Measurements from ENCODE around the gene PPP2R5C.

PPP2R5C gene

DNA sequence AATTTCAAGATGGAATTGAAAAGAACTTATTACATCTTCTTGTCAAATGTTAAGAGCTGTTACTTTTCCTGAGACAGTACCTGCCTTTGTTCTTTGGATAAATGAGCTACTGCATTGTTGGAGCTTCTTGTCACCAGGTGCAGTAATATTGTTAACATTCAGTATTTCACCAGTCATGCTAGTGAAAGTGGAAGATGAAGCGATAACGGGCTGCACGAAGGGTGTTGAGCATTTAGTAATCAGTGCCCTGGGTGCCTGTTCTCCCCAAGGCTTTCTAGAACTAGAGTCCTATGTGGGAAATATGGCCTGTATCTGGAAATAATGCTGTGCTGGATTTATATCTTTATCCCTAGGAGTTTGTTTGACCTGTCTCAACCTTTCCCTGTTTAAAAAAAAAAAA is 83.2 kb downstream of the PPP2R5C start:
- DNase-seq = no peak

- DNase-seq = no peak
Measured at GRCh38 chr14:101845496-101845895, 84.0 kb downstream of the PPP2R5C start.

DNA sequence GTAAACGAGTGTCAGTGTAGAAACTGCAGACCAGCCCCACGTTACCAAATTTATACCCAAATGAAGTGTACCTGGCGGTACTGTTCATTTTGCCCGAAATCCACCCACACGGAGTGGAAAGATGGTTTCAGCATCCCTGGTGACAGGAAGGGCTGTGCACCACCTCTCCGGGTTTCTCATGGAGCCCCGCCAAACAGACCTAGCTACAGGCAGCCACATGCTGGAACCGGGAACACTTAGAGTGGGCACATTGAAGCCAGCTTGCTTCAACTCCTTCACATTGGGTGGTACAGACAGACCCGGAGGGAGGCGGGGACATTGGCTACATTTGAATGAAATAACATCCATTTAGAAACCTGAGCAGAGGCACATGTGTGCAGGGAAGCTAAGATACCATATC is 84.4 kb downstream of the PPP2R5C start:
- DNase-seq = no peak

DNA sequence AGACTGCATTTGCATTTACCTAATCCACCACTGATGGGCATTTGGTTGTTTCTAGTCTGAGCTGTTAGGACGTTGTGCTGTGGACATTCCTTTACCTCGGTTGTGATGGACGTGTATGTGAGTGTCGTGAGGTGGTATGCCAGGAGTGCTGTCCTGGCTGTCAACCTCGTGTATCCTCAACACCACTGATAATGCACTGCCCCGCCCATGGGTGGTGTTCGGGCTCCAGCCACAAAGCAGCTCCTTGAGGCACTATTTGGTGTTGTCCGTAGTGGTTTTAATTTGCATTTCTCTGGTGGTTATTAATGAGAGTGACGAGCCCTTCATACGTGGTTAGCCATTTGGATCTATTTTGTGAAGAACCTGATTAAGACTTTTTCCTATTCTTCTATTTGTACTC is 87.6 kb downstream of the PPP2R5C start:
- DNase-seq = no peak

GRCh38 chr14:101849640-101850039 is 88.1 kb downstream of the PPP2R5C start:
- no peak for DNase-seq

GRCh38 chr14:101851183-101851582 is 89.7 kb downstream of the PPP2R5C start:
- DNase-seq = no peak

DNA sequence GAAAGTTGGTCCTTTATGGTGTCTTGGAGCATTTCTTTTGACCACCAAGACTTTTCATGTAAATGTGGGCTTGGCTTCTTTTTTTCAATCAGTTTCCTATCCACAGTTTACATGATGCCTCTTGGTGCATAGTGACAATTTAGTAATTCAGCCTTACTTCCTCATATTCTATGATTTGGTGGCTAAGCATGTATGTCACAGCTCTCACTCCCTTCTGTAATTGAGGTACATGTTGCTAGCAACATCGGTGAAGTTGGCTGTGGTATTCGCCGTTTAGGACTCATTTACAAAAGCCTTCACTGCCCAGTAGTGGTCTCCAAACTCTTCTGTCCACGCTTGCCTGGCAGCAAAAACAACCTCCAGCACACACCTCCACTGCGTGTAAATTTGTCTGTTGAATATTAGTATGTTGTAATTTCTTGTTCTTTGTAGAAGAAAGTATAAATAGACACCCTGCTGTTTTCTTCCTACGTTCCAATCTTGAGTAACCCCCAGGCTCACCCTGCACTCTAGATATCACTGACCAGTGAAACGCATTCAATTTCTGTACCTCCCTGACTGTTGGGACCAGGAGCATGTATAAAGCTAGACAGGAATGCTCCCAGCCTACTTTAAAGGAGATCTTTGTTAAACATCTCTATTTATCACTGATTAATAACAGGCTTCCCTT is 90.4 kb downstream of the PPP2R5C start:
- DNase-seq = no peak

- DNase-seq = no peak
Measured at GRCh38 chr14:101852785-101853184, 91.3 kb downstream of the PPP2R5C start.

DNA sequence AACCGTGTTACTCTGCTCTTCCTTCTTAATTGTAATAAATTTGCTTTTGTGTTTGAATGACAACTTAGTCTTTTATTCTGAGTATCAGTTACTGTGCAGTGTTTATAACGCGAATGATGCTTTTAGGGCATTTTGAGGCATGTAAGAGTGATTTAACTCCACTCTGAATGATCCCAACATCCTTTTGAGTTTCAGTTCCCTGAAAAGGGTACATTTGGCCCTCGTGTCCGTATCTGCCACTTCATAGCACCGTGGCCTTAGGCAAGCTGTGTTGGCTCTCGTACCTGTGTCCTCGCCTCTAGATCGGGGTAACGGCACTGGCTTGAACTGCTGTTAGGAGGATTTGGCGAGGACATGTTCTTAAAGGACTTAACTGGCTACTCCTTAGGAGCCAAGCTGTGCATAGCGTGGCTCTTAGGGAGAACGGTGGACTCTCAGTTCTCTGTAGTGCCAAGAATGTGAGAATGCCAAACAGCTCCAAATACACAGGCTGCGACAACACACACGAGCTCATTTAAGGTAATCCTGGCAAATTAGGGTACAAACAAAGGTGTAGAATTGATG is 92.0 kb downstream of the PPP2R5C start:
- no peak for DNase-seq

GRCh38 chr14:101854366-101854765 is 92.9 kb downstream of the PPP2R5C start:
- DNase-seq = no peak

GRCh38 chr14:101855958-101856357 is 94.4 kb downstream of the PPP2R5C start:
- DNase-seq = peak; percentile 34

DNA sequence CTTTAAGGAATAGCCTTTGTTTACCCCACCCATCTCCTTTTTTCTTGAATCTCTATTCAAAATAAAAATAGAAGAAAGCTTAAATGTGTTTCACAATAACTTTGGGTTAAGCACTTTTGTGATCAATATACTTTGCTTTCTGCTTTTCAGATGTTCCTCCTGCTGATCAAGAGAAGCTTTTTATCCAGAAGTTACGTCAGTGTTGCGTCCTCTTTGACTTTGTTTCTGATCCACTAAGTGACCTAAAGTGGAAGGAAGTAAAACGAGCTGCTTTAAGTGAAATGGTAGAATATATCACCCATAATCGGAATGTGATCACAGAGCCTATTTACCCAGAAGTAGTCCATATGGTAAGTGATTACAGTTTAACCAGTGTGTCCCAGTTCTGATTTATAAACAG is 95.0 kb downstream of the PPP2R5C start:
- no peak for DNase-seq

- DNase-seq = no peak
Measured at GRCh38 chr14:101857226-101857625, 95.7 kb downstream of the PPP2R5C start.

- peak; percentile 60 for DNase-seq
Measured at GRCh38 chr14:101858791-101859537, 97.5 kb downstream of the PPP2R5C start.

DNA sequence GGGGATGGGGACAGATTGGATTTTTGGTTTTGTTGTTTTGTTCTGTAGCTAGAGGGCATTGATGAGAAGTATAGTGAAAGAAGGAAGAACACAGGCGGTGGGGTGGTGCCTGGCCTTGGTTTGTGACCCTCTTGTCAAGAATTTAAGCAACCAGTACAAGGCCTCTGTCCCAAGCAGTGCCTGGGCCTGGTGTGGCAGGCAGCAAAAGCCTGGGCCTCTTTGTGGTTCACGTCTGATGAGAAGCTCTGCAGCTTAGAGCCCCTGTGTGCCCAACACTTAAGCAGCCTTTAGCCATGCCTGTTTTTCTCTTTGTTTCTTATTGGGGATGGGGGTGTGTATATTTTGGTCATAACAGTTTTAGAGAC is 98.0 kb downstream of the PPP2R5C start:
- no peak for DNase-seq

- DNase-seq = no peak
Measured at GRCh38 chr14:101859958-101860357, 98.4 kb downstream of the PPP2R5C start.

- DNase-seq = no peak
Measured at GRCh38 chr14:101861464-101861863, 100.0 kb downstream of the PPP2R5C start.

DNA sequence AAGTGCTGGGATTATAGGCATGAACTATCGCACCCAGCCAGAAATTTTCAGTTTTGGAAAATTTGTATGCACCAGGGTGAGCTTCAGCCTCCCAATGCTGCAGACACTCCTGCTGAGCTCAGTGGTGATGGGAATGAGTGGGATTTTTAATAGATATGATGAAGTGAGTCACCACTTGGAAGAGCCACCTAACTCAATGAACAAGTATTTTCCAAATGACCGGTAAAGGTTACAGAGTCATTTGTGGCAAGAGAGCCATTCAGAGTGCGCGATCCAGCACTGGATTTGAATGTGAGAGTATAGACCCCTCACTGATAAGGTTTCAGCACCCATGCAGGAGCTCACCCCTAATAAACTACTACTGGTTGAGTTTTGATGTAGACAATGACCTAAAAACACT is 100.7 kb downstream of the PPP2R5C start:
- DNase-seq = no peak

GRCh38 chr14:101862711-101863110 is 101.2 kb downstream of the PPP2R5C start:
- no peak for DNase-seq

DNA sequence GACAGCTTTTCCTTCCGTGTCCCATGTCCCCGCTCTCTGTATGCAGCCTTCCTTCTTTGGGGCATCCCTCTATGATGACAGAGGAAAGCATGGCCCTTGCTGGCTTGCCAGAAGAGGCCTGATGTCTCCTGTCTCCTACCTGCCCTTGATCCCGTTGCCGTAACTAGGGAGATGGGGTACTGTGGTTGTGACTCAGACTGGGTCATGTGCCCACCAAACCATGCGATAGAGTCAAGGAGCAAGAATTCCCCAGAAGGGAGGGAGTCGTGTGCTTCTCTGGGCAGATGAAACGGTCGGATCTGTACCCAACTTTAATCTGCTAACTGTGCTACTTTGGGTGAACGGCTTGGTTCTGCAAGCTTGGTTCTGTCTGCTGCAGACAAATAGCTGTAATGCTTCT is 103.8 kb downstream of the PPP2R5C start:
- DNase-seq = no peak

DNA sequence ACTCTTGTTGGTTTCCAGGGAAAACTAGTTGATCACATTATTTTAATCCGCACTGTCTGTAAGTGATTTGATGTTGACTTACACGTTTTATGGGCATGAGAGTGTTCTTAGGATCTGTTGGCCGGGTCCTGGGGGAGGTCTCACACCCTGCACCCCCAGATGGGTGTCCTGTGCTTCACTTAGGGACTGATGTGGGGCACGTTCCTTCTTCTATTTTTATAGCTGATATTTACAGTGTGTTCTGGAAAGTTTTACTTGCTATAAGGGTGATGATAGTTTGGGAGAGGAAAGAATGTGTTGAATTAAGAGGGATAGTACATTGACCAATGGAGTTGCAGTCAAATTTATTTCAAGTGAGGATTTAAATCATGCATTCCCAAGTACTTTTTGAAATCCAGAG is 106.3 kb downstream of the PPP2R5C start:
- DNase-seq = no peak

- no peak for DNase-seq
Measured at GRCh38 chr14:101869217-101869616, 107.7 kb downstream of the PPP2R5C start.

- DNase-seq = no peak
Measured at GRCh38 chr14:101870273-101870939, 108.9 kb downstream of the PPP2R5C start.

DNA sequence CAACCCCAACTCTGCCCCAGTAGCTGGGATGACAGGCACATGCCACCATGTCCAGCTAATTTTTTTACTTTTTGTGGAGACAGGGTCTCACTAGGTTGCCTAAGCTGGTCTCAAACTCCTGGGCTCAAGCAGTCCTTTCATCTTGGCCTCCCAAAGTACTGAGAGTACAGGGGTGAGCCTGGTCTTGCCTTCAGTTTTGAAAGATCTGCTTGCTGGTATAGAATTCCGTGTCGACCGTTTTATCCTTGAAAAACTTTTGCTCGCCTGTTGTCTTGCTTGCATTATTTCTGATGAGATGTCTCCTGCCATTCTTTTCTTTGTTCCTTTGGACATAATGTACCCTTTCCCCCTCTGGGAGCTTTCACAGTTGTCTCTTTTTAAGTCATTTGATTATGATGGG is 110.8 kb downstream of the PPP2R5C start:
- DNase-seq = no peak

All from NCI-H510A treated with DMSO at 0.1 percent for 48 hours (cell line).